GM12878 (cell line): Measurements from ENCODE around the gene DIPK1A. TPM values are rescaled to one million over a fixed set of nuclear protein-coding genes. Genes with fewer than 3 reads are reported as not detected.

ENCODE experiments used
- ATAC-seq: fragments of 200-7000 bp; cut with Tn5 transposase; 3 replicates; pipeline ENCODE4 v1.9.1; 2020; ENCODE audit warnings: mild to moderate bottlenecking, moderate library complexity
- BruUV-seq: library from RNA; stranded (reverse); fragments of 400-500 nt; replicated peaks from 2 replicates; lab custom pipeline; 2021; lab: Mats Ljungman, UMichigan
- CTCF ChIA-PET: fragments of 300-600 bp; sonication (Branson Sonifier 250); formaldehyde crosslinking; extraction: SDS; loops from one replicate; lab custom pipeline; 2021; ENCODE audit warnings: inconsistent platforms; lab: Yijun Ruan, JAX
- POLR2A ChIA-PET: fragments of 350-600 bp; formaldehyde crosslinking; extraction: SDS; loops from one replicate; lab custom pipeline; 2021; ENCODE audit warnings: inconsistent platforms; lab: Charles Lee
- RAD21 ChIA-PET: fragments of 300-600 bp; sonication (Branson Sonifier 250); formaldehyde crosslinking; loops from one replicate; lab custom pipeline; 2023; ENCODE audit warnings: antibody characterized with exemption; ENCODE audit not compliant: unreplicated experiment; lab: Charles Lee
- SMC1A ChIA-PET: fragments of 300-600 bp; sonication (Branson Sonifier 250); formaldehyde crosslinking; loops from one replicate; lab custom pipeline; 2023; ENCODE audit not compliant: unreplicated experiment, uncharacterized antibody; lab: Charles Lee
- DNase-seq: peaks from one replicate; pipeline ENCODE4 v3.0.0-alpha.2; 2011; ENCODE audit warnings: low read depth, low spot score
- FAIRE-seq: peaks from 3 replicates; lab custom pipeline; 2011; peaks lifted over from hg19 to GRCh38; lab: Jason Lieb, UNC
- H2AFZ ChIP-seq: 2 replicates; pipeline ENCODE4 v1.6.0; 2011; ENCODE audit warnings: low read depth, low read length, control low read depth; ENCODE audit not compliant: control insufficient read depth
- H3K27ac ChIP-seq: 2 replicates; pipeline ENCODE4 v1.5.1; 2011; ENCODE audit warnings: control low read depth; ENCODE audit not compliant: control insufficient read depth, insufficient read depth
- H3K27me3 ChIP-seq, 2 experiments: replicated peaks in 1 of 2; 2 replicates each; pipeline versions ENCODE4 v1.6.0 to v1.6.1; 2011; ENCODE audit warnings: low read length in 1 of 2; ENCODE audit not compliant: control insufficient read depth in 2 of 2, insufficient read depth in 2 of 2
- H3K36me3 ChIP-seq, 2 experiments: 2 replicates each; pipeline ENCODE4 v1.5.1; 2011; ENCODE audit warnings: low read length in 1 of 2; ENCODE audit not compliant: control insufficient read depth in 2 of 2, insufficient read depth in 2 of 2
- H3K4me1 ChIP-seq: 2 replicates; pipeline ENCODE4 v1.6.1; 2011; ENCODE audit warnings: mild to moderate bottlenecking, low read length, moderate library complexity, mixed read lengths; ENCODE audit not compliant: control insufficient read depth, insufficient read depth
- H3K4me2 ChIP-seq: 2 replicates; pipeline ENCODE4 v1.6.0; 2011; ENCODE audit warnings: control low read depth; ENCODE audit not compliant: control insufficient read depth, insufficient read depth
- H3K4me3 ChIP-seq: fragments of 200-600 bp; sonication (generic); 2 replicates; pipeline ENCODE4 v1.5.1; 2016
- H3K79me2 ChIP-seq: 2 replicates; pipeline ENCODE4 v1.6.0; 2011; ENCODE audit warnings: low read length; ENCODE audit not compliant: control insufficient read depth, insufficient read depth
- H3K9ac ChIP-seq: 2 replicates; pipeline ENCODE4 v1.8.0; 2011; ENCODE audit warnings: low read length, control low read depth, mixed read lengths; ENCODE audit not compliant: control insufficient read depth, insufficient read depth
- H3K9me3 ChIP-seq: replicated peaks from 3 replicates; pipeline ENCODE4 v1.5.1; 2011; ENCODE audit warnings: mild to moderate bottlenecking, low read length; ENCODE audit not compliant: control insufficient read depth, insufficient read depth
- H4K20me1 ChIP-seq: 2 replicates; pipeline ENCODE4 v1.6.0; 2011; ENCODE audit not compliant: control insufficient read depth, insufficient read depth
- CEBPB ChIP-seq, 2 experiments: fragments of 150-350 bp in 1 of 2; IDR thresholded peaks; 2 replicates each; pipeline ENCODE4 v1.6.1; 2012 to 2014; ENCODE audit warnings: low read depth in 2 of 2, low read length in 2 of 2, borderline replicate concordance in 1 of 2, inconsistent platforms in 1 of 2
- CHD2 ChIP-seq: IDR thresholded peaks from 2 replicates; pipeline ENCODE4 v1.6.1; 2011; ENCODE audit warnings: low read depth, low read length, improper control_type of control experiment, borderline replicate concordance
- EP300 ChIP-seq, 2 experiments: fragments of 150-350 bp in 1 of 2; IDR thresholded peaks; 2 replicates each; pipeline ENCODE4 v1.6.1; 2011 to 2012; ENCODE audit warnings: low read depth in 2 of 2, low read length in 2 of 2, borderline replicate concordance in 1 of 2, improper control_type of control experiment in 1 of 2, inconsistent platforms in 1 of 2; ENCODE audit not compliant: control insufficient read depth in 1 of 2
- FOXK2 ChIP-seq: fragments of 450-650 bp; IDR thresholded peaks from 2 replicates; pipeline ENCODE4 v1.6.1; 2017; ENCODE audit warnings: mild to moderate bottlenecking, moderate library complexity
- STAT1 ChIP-seq: fragments of 450-650 bp; conservative IDR thresholded peaks from 2 replicates; pipeline ENCODE4 v1.6.1; 2014; ENCODE audit warnings: antibody characterized with exemption, mild to moderate bottlenecking
- WGBS: methylation state at CpG from one replicate; pipeline ENCODE4 v1.1.6; 2016; ENCODE audit warnings: low lambda C conversion rate; ENCODE audit not compliant: insufficient replicate concordance, insufficient coverage; ENCODE audit errors: missing lambda C conversion rate; 5-methylcytosine and 5-hydroxymethylcytosine counted together
- in situ Hi-C: fragments of 300-500 bp; cut with MboI; formaldehyde crosslinking; loops from 9 replicates; pipeline ENCODE4 v1.14.3; 2018; ENCODE audit warnings: mixed read lengths
- intact Hi-C: fragments of 100-400 bp; cut with micrococcal nuclease; formaldehyde crosslinking; loops from one replicate; pipeline ENCODE4 v1.14.2; 2022; ENCODE audit not compliant: unreplicated experiment
- polyA plus RNA-seq, 11 experiments: library from polyadenylated mRNA; depleted of rRNA in 4 of 11; unstranded in 6 of 11; stranded (reverse) in 5 of 11; fragments of >200 nt; fragmentation: Nextera tagmentation in 4 of 11; fragmentation: Illumina TruSeq in 1 of 11; extraction: Ambion mirVana in 4 of 11; extraction: Trizol in 1 of 11; gene quantifications; 1 replicate in 1 of 11; 2 replicates in 10 of 11; pipeline versions ENCODE4 v1.2.1 to v1.2.3, GENCODE V29; 2011 to 2016; ENCODE audit warnings: inconsistent platforms in 2 of 11, missing spikeins in 2 of 11, low read depth in 1 of 11
- total RNA-seq, 4 experiments: library from RNA; depleted of rRNA in 3 of 4; stranded (reverse); fragments of >200 nt in 3 of 4; fragmentation: Illumina TruSeq in 1 of 4; extraction: Trizol in 1 of 4; gene quantifications; 2 replicates each; pipeline versions ENCODE4 v1.2.1 to v1.2.3, GENCODE V29; 2013 to 2021
- TF ChIP-seq, protein P1 (sequence below): fragments of 450-650 bp; IDR thresholded peaks from 2 replicates; pipeline ENCODE4 v1.6.1; 2017; ENCODE audit warnings: borderline replicate concordance
- TF ChIP-seq, protein P2 (sequence below): IDR thresholded peaks from 2 replicates; pipeline ENCODE4 v1.6.1; 2012; ENCODE audit warnings: low read depth, low read length, improper control_type of control experiment
- TF ChIP-seq, protein P3 (sequence below): fragments of 450-650 bp; IDR thresholded peaks from 2 replicates; pipeline ENCODE4 v1.6.1; 2016; ENCODE audit warnings: mild to moderate bottlenecking
- TF ChIP-seq, protein P4 (sequence below): fragments of 450-650 bp; IDR thresholded peaks from 2 replicates; pipeline ENCODE4 v1.6.1; 2014; ENCODE audit warnings: mild to moderate bottlenecking

Gene DIPK1A
- total and polyA plus RNA-seq, 10 of the 15 experiments (the other 5 are each of a cell fraction or from before 2014, with no cell fraction given): 4.9 to 15.0 (median 9.7) TPM

DNA sequence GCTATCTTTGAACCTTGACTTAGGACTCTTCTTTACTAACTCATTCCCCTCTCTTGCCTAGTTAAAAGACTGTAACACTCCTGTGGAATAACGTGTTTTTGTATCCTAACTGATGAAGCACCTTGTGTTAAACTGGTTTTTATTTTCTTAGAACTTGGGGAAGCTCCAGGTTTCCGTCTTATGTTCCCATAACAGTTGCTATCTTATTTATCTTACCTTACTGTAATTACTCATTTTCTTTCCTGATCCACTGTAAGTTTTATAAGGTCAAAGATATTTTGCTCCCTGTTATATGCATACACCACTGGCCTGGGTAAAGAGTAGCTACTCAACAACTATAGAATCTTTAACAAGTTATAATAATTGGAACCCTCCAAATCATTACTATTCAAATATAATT, 86.3 kb downstream of the DIPK1A start:
- SMC1A ChIA-PET: interaction anchor here (0.9 to 1.3 kb wide), 2 partner anchors 8 to 18 kb away, joined by 3 read pairs; no protein-coding TSS in a partner anchor
- Histone ChIP-seq H3K36me3 (peaks cover 0 to 13% of the 10 kb centered on the region in 2 experiments; a peak in 1 of 4 replicates), H3K4me3 (no peak overlapping the region), H2AFZ (no peak overlapping the region), H3K79me2 (0 out of 2 replicates have a peak, but pooled peaks cover 2% of the 10 kb centered on the region), H3K27ac (no peak overlapping the region), H3K9ac (no peak overlapping the region), H3K4me2 (no peak overlapping the region), H3K27me3 (no peaks in the 10 kb centered on the region), H3K9me3 (peaks cover 6% of the 10 kb centered on the region; the same call in 2 of the 3 replicates), H3K4me1 (no peaks in the 10 kb centered on the region; the same call in 1 of the 2 replicates), H4K20me1 (no peaks in the 10 kb centered on the region)
- ATAC-seq (no peak), DNase-seq (no peak), FAIRE-seq (no peak)
- POLR2A ChIA-PET: no interaction called here
- intact Hi-C loops: no loop called here
- WGBS: 93% methylated on average over 2 of the region's 2 CpGs
- no TSS peak for BruUV-seq
- in situ Hi-C loops: no loop called here
- RAD21 ChIA-PET: interaction anchor here (0.6 to 0.8 kb wide), 2 partner anchors 80 to 119 kb away, joined by 3 read pairs; no protein-coding TSS in a partner anchor
- TF ChIP-seq, protein P1, sequence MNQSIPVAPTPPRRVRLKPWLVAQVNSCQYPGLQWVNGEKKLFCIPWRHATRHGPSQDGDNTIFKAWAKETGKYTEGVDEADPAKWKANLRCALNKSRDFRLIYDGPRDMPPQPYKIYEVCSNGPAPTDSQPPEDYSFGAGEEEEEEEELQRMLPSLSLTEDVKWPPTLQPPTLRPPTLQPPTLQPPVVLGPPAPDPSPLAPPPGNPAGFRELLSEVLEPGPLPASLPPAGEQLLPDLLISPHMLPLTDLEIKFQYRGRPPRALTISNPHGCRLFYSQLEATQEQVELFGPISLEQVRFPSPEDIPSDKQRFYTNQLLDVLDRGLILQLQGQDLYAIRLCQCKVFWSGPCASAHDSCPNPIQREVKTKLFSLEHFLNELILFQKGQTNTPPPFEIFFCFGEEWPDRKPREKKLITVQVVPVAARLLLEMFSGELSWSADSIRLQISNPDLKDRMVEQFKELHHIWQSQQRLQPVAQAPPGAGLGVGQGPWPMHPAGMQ: no peak
- TF ChIP-seq FOXK2: no peak
- no peak for TF ChIP-seq CHD2
- TF ChIP-seq, protein P2, sequence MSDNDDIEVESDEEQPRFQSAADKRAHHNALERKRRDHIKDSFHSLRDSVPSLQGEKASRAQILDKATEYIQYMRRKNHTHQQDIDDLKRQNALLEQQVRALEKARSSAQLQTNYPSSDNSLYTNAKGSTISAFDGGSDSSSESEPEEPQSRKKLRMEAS: no peak
- no peak for TF ChIP-seq CEBPB (IDR thresholded peaks at IDR 0.05; ENCODE audit: borderline replicate concordance in 1 of 2, low read depth in 2 of 2, low read length in 2 of 2)
- TF ChIP-seq, protein P3, sequence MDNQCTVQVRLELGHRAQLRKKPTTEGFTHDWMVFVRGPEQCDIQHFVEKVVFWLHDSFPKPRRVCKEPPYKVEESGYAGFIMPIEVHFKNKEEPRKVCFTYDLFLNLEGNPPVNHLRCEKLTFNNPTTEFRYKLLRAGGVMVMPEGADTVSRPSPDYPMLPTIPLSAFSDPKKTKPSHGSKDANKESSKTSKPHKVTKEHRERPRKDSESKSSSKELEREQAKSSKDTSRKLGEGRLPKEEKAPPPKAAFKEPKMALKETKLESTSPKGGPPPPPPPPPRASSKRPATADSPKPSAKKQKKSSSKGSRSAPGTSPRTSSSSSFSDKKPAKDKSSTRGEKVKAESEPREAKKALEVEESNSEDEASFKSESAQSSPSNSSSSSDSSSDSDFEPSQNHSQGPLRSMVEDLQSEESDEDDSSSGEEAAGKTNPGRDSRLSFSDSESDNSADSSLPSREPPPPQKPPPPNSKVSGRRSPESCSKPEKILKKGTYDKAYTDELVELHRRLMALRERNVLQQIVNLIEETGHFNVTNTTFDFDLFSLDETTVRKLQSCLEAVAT: no peak
- TF ChIP-seq, protein P4, sequence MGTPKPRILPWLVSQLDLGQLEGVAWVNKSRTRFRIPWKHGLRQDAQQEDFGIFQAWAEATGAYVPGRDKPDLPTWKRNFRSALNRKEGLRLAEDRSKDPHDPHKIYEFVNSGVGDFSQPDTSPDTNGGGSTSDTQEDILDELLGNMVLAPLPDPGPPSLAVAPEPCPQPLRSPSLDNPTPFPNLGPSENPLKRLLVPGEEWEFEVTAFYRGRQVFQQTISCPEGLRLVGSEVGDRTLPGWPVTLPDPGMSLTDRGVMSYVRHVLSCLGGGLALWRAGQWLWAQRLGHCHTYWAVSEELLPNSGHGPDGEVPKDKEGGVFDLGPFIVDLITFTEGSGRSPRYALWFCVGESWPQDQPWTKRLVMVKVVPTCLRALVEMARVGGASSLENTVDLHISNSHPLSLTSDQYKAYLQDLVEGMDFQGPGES: no peak
- no peak for TF ChIP-seq STAT1
- TF ChIP-seq EP300 (IDR thresholded peaks at IDR 0.05; ENCODE audit: borderline replicate concordance in 1 of 2, control insufficient read depth in 1 of 2, low read depth in 2 of 2, low read length in 2 of 2): no peak
- CTCF ChIA-PET: interaction anchor here (0.8 to 1.9 kb wide), 3 partner anchors 16 to 85 kb away, joined by 3 to 6 read pairs (median 4); no protein-coding TSS in a partner anchor
